GM23338 (cell line): ENCODE results near the gene SRGAP3. TPM values are rescaled to one million over a fixed set of nuclear protein-coding genes. Genes with fewer than 3 reads are reported as not detected.

Experiments used
- ATAC-seq: fragments of 200-7000 bp; cut with Tn5 transposase; 3 replicates; pipeline ENCODE4 v1.9.1; 2020
- DNase-seq: peaks from one replicate; pipeline ENCODE4 v3.0.0-alpha.2; 2015; ENCODE audit warnings: low spot score
- H2AFZ ChIP-seq: fragments of 200-600 bp; sonication (generic); 2 replicates; pipeline ENCODE4 v1.8.0; 2016; ENCODE audit warnings: antibody characterized with exemption, mild to moderate bottlenecking, moderate library complexity
- H3F3A ChIP-seq: fragments of 200-600 bp; sonication (generic); replicated peaks from 2 replicates; pipeline ENCODE4 v1.8.0; 2017; ENCODE audit warnings: antibody characterized with exemption, mixed run types, low read depth
- H3K27ac ChIP-seq: fragments of 200-600 bp; sonication (generic); 2 replicates; pipeline ENCODE4 v1.6.1; 2016; ENCODE audit warnings: low read depth
- H3K27me3 ChIP-seq: fragments of 200-600 bp; sonication (generic); 2 replicates; pipeline ENCODE4 v1.8.0; 2016; ENCODE audit warnings: mild to moderate bottlenecking, mixed run types, moderate library complexity; ENCODE audit not compliant: insufficient read depth
- H3K36me3 ChIP-seq: fragments of 200-600 bp; sonication (generic); 2 replicates; pipeline ENCODE4 v1.8.0; 2016; ENCODE audit warnings: mild to moderate bottlenecking; ENCODE audit not compliant: insufficient read depth
- H3K4me1 ChIP-seq: fragments of 200-600 bp; sonication (generic); 2 replicates; pipeline ENCODE4 v1.8.0; 2016; ENCODE audit warnings: mild to moderate bottlenecking, moderate library complexity; ENCODE audit not compliant: insufficient read depth
- H3K4me2 ChIP-seq: fragments of 200-600 bp; sonication (generic); 2 replicates; pipeline ENCODE4 v1.7.1; 2017; ENCODE audit warnings: mixed run types
- H3K4me3 ChIP-seq: fragments of 200-600 bp; sonication (generic); 2 replicates; pipeline ENCODE4 v1.6.1; 2016; ENCODE audit warnings: mixed run types
- H3K79me2 ChIP-seq: fragments of 200-600 bp; sonication (generic); replicated peaks from 2 replicates; pipeline ENCODE4 v1.8.0; 2017; ENCODE audit warnings: mild to moderate bottlenecking; ENCODE audit not compliant: insufficient read depth
- H3K9me2 ChIP-seq: fragments of 200-600 bp; sonication (generic); 2 replicates; pipeline ENCODE4 v1.8.0; 2017; ENCODE audit not compliant: insufficient read depth
- H4K20me1 ChIP-seq: fragments of 200-600 bp; sonication (generic); replicated peaks from 2 replicates; pipeline ENCODE4 v1.8.0; 2017; ENCODE audit warnings: mild to moderate bottlenecking; ENCODE audit not compliant: insufficient read depth
- H3K27ac Mint-ChIP-seq: 2 replicates; pipeline ENCODE4 v1.8.0; 2020; ENCODE audit warnings: inconsistent platforms, mild to moderate bottlenecking, moderate library complexity, mixed read lengths
- H3K27me3 Mint-ChIP-seq: 3 replicates; pipeline ENCODE4 v1.8.0; 2022; ENCODE audit warnings: low read depth, mild to moderate bottlenecking, moderate library complexity, mixed read lengths, inconsistent platforms; ENCODE audit not compliant: insufficient read depth, poor library complexity
- H3K36me3 Mint-ChIP-seq: 3 replicates; pipeline ENCODE4 v1.8.0; 2021; ENCODE audit warnings: low read depth, mild to moderate bottlenecking, inconsistent platforms, moderate library complexity, mixed read lengths
- H3K4me1 Mint-ChIP-seq: 3 replicates; pipeline ENCODE4 v1.8.0; 2020; ENCODE audit warnings: mild to moderate bottlenecking, inconsistent platforms, mixed read lengths
- H3K4me3 Mint-ChIP-seq: 3 replicates; pipeline ENCODE4 v1.8.0; 2021; ENCODE audit warnings: moderate library complexity, mild to moderate bottlenecking, inconsistent platforms, mixed read lengths
- H3K9me3 Mint-ChIP-seq: 3 replicates; pipeline ENCODE4 v1.8.0; 2020; ENCODE audit warnings: moderate library complexity, mild to moderate bottlenecking, inconsistent platforms, mixed read lengths
- CREB1 ChIP-seq: fragments of 250-450 bp; sonication (Bioruptor Pico); IDR thresholded peaks from 2 replicates; pipeline ENCODE4 v1.5.0; 2020; ENCODE audit warnings: low read depth, mild to moderate bottlenecking, moderate library complexity
- ETS1 ChIP-seq: IDR thresholded peaks from 2 replicates; pipeline ENCODE4 v1.6.1; 2016; ENCODE audit warnings: antibody characterized with exemption
- EZH2 ChIP-seq: fragments of 200-600 bp; sonication (generic); IDR thresholded peaks from one replicate; pipeline ENCODE4 v1.8.0; 2017; ENCODE audit warnings: antibody characterized with exemption, mild to moderate bottlenecking, low read depth; ENCODE audit not compliant: unreplicated experiment
- EZH2phosphoT487 ChIP-seq: fragments of 200-600 bp; sonication (generic); IDR thresholded peaks from one replicate; pipeline ENCODE4 v1.8.1; 2018; ENCODE audit warnings: antibody characterized with exemption; ENCODE audit not compliant: unreplicated experiment
- JUNB ChIP-seq: IDR thresholded peaks from one replicate; pipeline ENCODE4 v1.6.1; 2016; ENCODE audit warnings: antibody characterized with exemption; ENCODE audit not compliant: unreplicated experiment
- NANOG ChIP-seq: IDR thresholded peaks from 2 replicates; pipeline ENCODE4 v1.6.1; 2016; ENCODE audit warnings: antibody characterized with exemption, borderline replicate concordance
- POLR2AphosphoS5 ChIP-seq: IDR thresholded peaks from 2 replicates; pipeline ENCODE4 v1.6.1; 2016; ENCODE audit warnings: antibody characterized with exemption, low read depth
- STAT1 ChIP-seq: IDR thresholded peaks from one replicate; pipeline ENCODE4 v1.6.1; 2016; ENCODE audit warnings: antibody characterized with exemption; ENCODE audit not compliant: unreplicated experiment
- ZNF114 ChIP-seq: fragments of 250-450 bp; sonication (Bioruptor Pico); IDR thresholded peaks from 2 replicates; pipeline ENCODE4 v1.5.0; 2020; ENCODE audit warnings: mild to moderate bottlenecking, moderate library complexity
- ZNF331 ChIP-seq: fragments of 250-450 bp; sonication (Bioruptor Pico); IDR thresholded peaks from 2 replicates; pipeline ENCODE4 v1.5.0; 2020; ENCODE audit warnings: low read depth, mild to moderate bottlenecking, moderate library complexity
- polyA plus RNA-seq: library from polyadenylated mRNA; unstranded; fragments of >200 nt; fragmentation: Nextera tagmentation; extraction: Ambion mirVana; gene quantifications from 2 replicates; pipeline ENCODE4 v1.2.1, GENCODE V29; 2016
- total RNA-seq: library from RNA; depleted of rRNA; stranded (reverse); fragments of >200 nt; shearing (Covaris generic); gene quantifications from 2 replicates; pipeline ENCODE4 v1.2.3, GENCODE V29; 2014
- TF ChIP-seq, protein P1 (sequence below), 2 experiments: fragments of 200-600 bp in 1 of 2; sonication (generic) in 1 of 2; conservative IDR thresholded peaks; 2 replicates each; pipeline versions ENCODE4 v1.5.1 to v1.6.1; 2016 to 2017; ENCODE audit warnings: antibody characterized with exemption in 2 of 2, low read depth in 2 of 2, mild to moderate bottlenecking in 2 of 2, moderate library complexity in 1 of 2
- TF ChIP-seq, protein P2 (sequence below): IDR thresholded peaks from one replicate; pipeline ENCODE4 v1.6.1; 2018; ENCODE audit warnings: antibody characterized with exemption; ENCODE audit not compliant: unreplicated experiment

SRGAP3 gene
- total and polyA plus RNA-seq, 2 experiments from 2014 or later = 6.4 to 9.4 TPM

DNA sequence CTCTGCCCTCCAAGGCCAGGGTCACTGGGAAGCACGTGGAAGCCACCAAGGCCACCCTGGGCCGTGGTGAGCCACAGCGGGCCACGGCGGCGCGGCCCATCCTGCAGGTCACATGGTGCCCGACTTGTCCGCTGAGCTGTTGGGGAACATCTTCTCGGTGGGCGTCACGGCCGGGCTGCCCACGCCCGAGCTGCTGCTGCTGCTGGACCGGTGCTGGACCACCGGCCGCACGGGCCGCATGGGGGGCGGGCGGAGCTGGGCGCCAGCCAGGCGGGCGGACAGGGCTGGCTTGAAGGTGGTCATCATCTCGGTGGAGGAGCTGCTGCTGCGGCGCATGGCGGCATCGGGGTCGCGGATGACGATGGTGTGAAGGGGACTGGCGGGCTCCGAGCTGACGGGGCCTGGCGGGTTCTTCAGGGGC, 264.0 kb downstream of the SRGAP3 start (continued):
- TF ChIP-seq NANOG = no peak
- TF ChIP-seq ETS1 = no peak
- TF ChIP-seq EZH2phosphoT487 = no peak
- no peak for TF ChIP-seq ZNF331
- no peak for TF ChIP-seq CREB1 (CRISPR knock-in tag)
- no peak for TF ChIP-seq STAT1

DNA sequence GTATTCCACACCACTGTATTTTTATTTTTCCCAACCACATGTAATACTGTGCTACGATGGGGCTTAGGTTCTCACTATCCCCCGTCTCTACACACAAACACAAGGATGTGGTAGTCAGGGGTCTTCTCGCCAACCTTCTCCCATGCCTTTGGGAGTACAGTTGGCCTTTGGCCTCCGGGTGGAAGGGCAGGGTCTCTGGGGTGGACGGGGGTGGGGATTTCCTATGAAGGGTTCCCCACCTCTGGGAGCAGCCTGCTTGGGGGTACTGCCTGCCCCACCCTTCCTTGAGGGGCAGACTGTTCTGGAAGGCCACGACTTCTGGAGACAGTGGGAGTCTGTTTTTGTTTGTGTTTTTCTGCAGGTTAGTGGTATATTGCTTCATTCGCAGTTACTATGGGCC, 264.9 kb downstream of the SRGAP3 start:
- Histone ChIP-seq H4K20me1 (no peaks in the 10 kb centered on the region), H3K4me2 (no peak overlapping the region), H3F3A (no peaks in the 10 kb centered on the region), H3K36me3 (no peaks in the 10 kb centered on the region), H3K4me3 (no peak overlapping the region), H3K9me2 (no peaks in the 10 kb centered on the region), H3K27me3 (no peaks in the 10 kb centered on the region), H3K27ac (no peak overlapping the region), H3K4me1 (no peaks in the 10 kb centered on the region), H2AFZ (no peak overlapping the region), H3K79me2 (no peaks in the 10 kb centered on the region)
- ATAC-seq = no peak
- Mint-ChIP-seq H3K9me3 (no peaks in the 10 kb centered on the region; the same call in 1 of the 3 replicates), H3K27me3 (peaks cover 15% of the 10 kb centered on the region), H3K36me3 (no peaks in the 10 kb centered on the region), H3K27ac (no peak overlapping the region), H3K4me3 (no peak overlapping the region), H3K4me1 (peaks cover 6% of the 10 kb centered on the region)
- TF ChIP-seq EZH2 (no peak), ETS1 (no peak), POLR2AphosphoS5 (no peak), NANOG (no peak), ZNF331 (no peak), STAT1 (no peak), CREB1 (CRISPR knock-in tag) (no peak)
- no peak for DNase-seq

DNA sequence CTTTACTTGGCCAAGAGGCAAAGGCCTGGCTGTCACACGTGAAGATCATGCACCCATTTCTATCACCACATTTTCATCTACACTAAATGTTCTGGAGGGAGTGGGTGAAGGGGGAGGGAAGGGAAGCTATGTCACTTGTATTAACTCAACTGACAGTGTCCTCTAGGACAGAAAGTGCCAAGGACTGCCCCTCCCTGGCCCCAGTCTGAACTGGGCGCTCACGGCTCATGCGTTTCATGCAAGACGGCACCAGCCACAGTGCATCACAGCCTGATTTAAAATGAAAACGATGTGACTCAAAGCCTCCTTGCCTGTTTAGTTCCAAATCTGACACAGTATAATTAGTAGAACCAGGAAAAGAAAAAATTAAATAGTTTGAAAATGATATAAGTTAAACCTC, 265.4 kb downstream of the SRGAP3 start:
- Histone ChIP-seq H3K4me1 (no peaks in the 10 kb centered on the region), H3K4me3 (no peak overlapping the region), H3K9me2 (peaks cover 4% of the 10 kb centered on the region; the same call in 1 of the 2 replicates), H3F3A (no peaks in the 10 kb centered on the region), H3K27ac (no peak overlapping the region), H3K79me2 (no peaks in the 10 kb centered on the region), H4K20me1 (no peaks in the 10 kb centered on the region), H3K27me3 (no peaks in the 10 kb centered on the region), H3K36me3 (no peaks in the 10 kb centered on the region), H3K4me2 (no peak overlapping the region), H2AFZ (no peak overlapping the region)
- ATAC-seq (no peak), DNase-seq (no peak)
- H3K27ac Mint-ChIP-seq = no peak overlapping the region
- H3K4me3 Mint-ChIP-seq = no peak overlapping the region
- peaks cover 6% of the 10 kb centered on the region for H3K4me1 Mint-ChIP-seq
- no peaks in the 10 kb centered on the region for H3K36me3 Mint-ChIP-seq
- H3K9me3 Mint-ChIP-seq = peaks cover 3% of the 10 kb centered on the region; the same call in 2 of the 3 replicates
- H3K27me3 Mint-ChIP-seq = peaks cover 15% of the 10 kb centered on the region
- TF ChIP-seq STAT1 (no peak), CREB1 (CRISPR knock-in tag) (no peak), POLR2AphosphoS5 (no peak), ETS1 (no peak), NANOG (no peak), EZH2phosphoT487 (no peak), ZNF331 (no peak), EZH2 (no peak), ZNF114 (CRISPR knock-in tag) (no peak), JUNB (no peak)
- TF ChIP-seq, protein P1, sequence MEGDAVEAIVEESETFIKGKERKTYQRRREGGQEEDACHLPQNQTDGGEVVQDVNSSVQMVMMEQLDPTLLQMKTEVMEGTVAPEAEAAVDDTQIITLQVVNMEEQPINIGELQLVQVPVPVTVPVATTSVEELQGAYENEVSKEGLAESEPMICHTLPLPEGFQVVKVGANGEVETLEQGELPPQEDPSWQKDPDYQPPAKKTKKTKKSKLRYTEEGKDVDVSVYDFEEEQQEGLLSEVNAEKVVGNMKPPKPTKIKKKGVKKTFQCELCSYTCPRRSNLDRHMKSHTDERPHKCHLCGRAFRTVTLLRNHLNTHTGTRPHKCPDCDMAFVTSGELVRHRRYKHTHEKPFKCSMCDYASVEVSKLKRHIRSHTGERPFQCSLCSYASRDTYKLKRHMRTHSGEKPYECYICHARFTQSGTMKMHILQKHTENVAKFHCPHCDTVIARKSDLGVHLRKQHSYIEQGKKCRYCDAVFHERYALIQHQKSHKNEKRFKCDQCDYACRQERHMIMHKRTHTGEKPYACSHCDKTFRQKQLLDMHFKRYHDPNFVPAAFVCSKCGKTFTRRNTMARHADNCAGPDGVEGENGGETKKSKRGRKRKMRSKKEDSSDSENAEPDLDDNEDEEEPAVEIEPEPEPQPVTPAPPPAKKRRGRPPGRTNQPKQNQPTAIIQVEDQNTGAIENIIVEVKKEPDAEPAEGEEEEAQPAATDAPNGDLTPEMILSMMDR (conservative IDR thresholded peaks at IDR 0.05; ENCODE audit: low read depth in 2 of 2) = no peak
- TF ChIP-seq, protein P2, sequence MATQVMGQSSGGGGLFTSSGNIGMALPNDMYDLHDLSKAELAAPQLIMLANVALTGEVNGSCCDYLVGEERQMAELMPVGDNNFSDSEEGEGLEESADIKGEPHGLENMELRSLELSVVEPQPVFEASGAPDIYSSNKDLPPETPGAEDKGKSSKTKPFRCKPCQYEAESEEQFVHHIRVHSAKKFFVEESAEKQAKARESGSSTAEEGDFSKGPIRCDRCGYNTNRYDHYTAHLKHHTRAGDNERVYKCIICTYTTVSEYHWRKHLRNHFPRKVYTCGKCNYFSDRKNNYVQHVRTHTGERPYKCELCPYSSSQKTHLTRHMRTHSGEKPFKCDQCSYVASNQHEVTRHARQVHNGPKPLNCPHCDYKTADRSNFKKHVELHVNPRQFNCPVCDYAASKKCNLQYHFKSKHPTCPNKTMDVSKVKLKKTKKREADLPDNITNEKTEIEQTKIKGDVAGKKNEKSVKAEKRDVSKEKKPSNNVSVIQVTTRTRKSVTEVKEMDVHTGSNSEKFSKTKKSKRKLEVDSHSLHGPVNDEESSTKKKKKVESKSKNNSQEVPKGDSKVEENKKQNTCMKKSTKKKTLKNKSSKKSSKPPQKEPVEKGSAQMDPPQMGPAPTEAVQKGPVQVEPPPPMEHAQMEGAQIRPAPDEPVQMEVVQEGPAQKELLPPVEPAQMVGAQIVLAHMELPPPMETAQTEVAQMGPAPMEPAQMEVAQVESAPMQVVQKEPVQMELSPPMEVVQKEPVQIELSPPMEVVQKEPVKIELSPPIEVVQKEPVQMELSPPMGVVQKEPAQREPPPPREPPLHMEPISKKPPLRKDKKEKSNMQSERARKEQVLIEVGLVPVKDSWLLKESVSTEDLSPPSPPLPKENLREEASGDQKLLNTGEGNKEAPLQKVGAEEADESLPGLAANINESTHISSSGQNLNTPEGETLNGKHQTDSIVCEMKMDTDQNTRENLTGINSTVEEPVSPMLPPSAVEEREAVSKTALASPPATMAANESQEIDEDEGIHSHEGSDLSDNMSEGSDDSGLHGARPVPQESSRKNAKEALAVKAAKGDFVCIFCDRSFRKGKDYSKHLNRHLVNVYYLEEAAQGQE = no peak
